IPS-20b (cell line): ENCODE results near the gene NTN1.

Experiments
- H3K27ac ChIP-seq: one replicate; pipeline ENCODE4 v1.5.1; 2013; ENCODE audit warnings: low read length
- H3K27me3 ChIP-seq: 2 replicates; pipeline ENCODE4 v1.6.1; 2013; ENCODE audit warnings: mild to moderate bottlenecking, low read length, inconsistent platforms; ENCODE audit not compliant: insufficient read depth
- H3K36me3 ChIP-seq: 2 replicates; pipeline ENCODE4 v1.6.1; 2013; ENCODE audit warnings: low read depth, mild to moderate bottlenecking, inconsistent platforms, low read length, moderate library complexity; ENCODE audit not compliant: insufficient read depth
- H3K4me1 ChIP-seq: 2 replicates; pipeline ENCODE4 v1.6.1; 2013; ENCODE audit warnings: mild to moderate bottlenecking, control low read depth, inconsistent platforms, low read length, moderate library complexity; ENCODE audit not compliant: insufficient read depth
- H3K4me3 ChIP-seq: 2 replicates; pipeline ENCODE4 v1.5.1; 2013; ENCODE audit warnings: mild to moderate bottlenecking, low read length, inconsistent platforms
- H3K9ac ChIP-seq: 2 replicates; pipeline ENCODE4 v1.6.1; 2013; ENCODE audit warnings: low read depth, mild to moderate bottlenecking, inconsistent platforms, low read length, moderate library complexity
- H3K9me3 ChIP-seq: 2 replicates; pipeline ENCODE4 v1.6.1; 2013; ENCODE audit warnings: mild to moderate bottlenecking, low read depth, low read length, inconsistent platforms; ENCODE audit not compliant: insufficient read depth

The NTN1 gene

GRCh38 chr17:9072696-9073339 lies 51.5 kb downstream of the NTN1 start:
- no peaks in the 10 kb centered on the region for H3K36me3 ChIP-seq
- H3K27me3 ChIP-seq: 0 out of 2 replicates have a peak, but pooled peaks cover 6% of the 10 kb centered on the region
- no peak overlapping the region for H3K4me3 ChIP-seq
- H3K9me3 ChIP-seq: no peaks in the 10 kb centered on the region
- H3K4me1 ChIP-seq: no peaks in the 10 kb centered on the region
- no peak overlapping the region for H3K9ac ChIP-seq
- no peak overlapping the region for H3K27ac ChIP-seq

- 0 out of 2 replicates have a peak, but pooled peaks cover 6% of the 10 kb centered on the region for H3K27me3 ChIP-seq
- no peak overlapping the region for H3K4me3 ChIP-seq
- H3K9ac ChIP-seq: no peak overlapping the region
- no peaks in the 10 kb centered on the region for H3K9me3 ChIP-seq
- no peaks in the 10 kb centered on the region for H3K4me1 ChIP-seq
- H3K27ac ChIP-seq: no peak overlapping the region
- H3K36me3 ChIP-seq: no peaks in the 10 kb centered on the region
Observed at GRCh38 chr17:9074131-9074530, 52.8 kb downstream of the NTN1 start.

GRCh38 chr17:9079461-9080103 lies 58.3 kb downstream of the NTN1 start:
- H3K4me1 ChIP-seq: no peaks in the 10 kb centered on the region
- no peaks in the 10 kb centered on the region for H3K9me3 ChIP-seq
- H3K36me3 ChIP-seq: no peaks in the 10 kb centered on the region
- no peaks in the 10 kb centered on the region for H3K27me3 ChIP-seq
- H3K27ac ChIP-seq: no peak overlapping the region
- no peak overlapping the region for H3K4me3 ChIP-seq
- no peak overlapping the region for H3K9ac ChIP-seq

- Histone ChIP-seq H3K4me3 (no peak overlapping the region), H3K27me3 (no peaks in the 10 kb centered on the region), H3K27ac (no peak overlapping the region), H3K36me3 (no peaks in the 10 kb centered on the region), H3K9me3 (no peaks in the 10 kb centered on the region), H3K4me1 (no peaks in the 10 kb centered on the region), H3K9ac (no peak overlapping the region)
Observed at GRCh38 chr17:9080296-9080914, 59.1 kb downstream of the NTN1 start.

- H3K4me3 ChIP-seq: no peak overlapping the region
- H3K27ac ChIP-seq: no peak overlapping the region
- H3K27me3 ChIP-seq: no peaks in the 10 kb centered on the region
- H3K9me3 ChIP-seq: no peaks in the 10 kb centered on the region
- no peaks in the 10 kb centered on the region for H3K36me3 ChIP-seq
- H3K9ac ChIP-seq: no peak overlapping the region
- no peaks in the 10 kb centered on the region for H3K4me1 ChIP-seq
Observed at GRCh38 chr17:9080983-9081382, 59.7 kb downstream of the NTN1 start.

GRCh38 chr17:9086577-9086976 lies 65.3 kb downstream of the NTN1 start:
- no peaks in the 10 kb centered on the region for H3K36me3 ChIP-seq
- H3K27me3 ChIP-seq: no peaks in the 10 kb centered on the region
- no peaks in the 10 kb centered on the region for H3K9me3 ChIP-seq
- no peak overlapping the region for H3K4me3 ChIP-seq
- no peak overlapping the region for H3K9ac ChIP-seq
- no peaks in the 10 kb centered on the region for H3K4me1 ChIP-seq
- no peak overlapping the region for H3K27ac ChIP-seq

- Histone ChIP-seq H3K27ac (no peak overlapping the region), H3K9ac (no peak overlapping the region), H3K4me3 (no peak overlapping the region), H3K36me3 (no peaks in the 10 kb centered on the region), H3K4me1 (no peaks in the 10 kb centered on the region), H3K9me3 (no peaks in the 10 kb centered on the region), H3K27me3 (no peaks in the 10 kb centered on the region)
Observed at GRCh38 chr17:9087921-9088320, 66.6 kb downstream of the NTN1 start.

- Histone ChIP-seq H3K9ac (no peak overlapping the region), H3K9me3 (no peaks in the 10 kb centered on the region), H3K27ac (no peak overlapping the region), H3K4me1 (no peaks in the 10 kb centered on the region), H3K4me3 (no peak overlapping the region), H3K36me3 (no peaks in the 10 kb centered on the region), H3K27me3 (no peaks in the 10 kb centered on the region)
Observed at GRCh38 chr17:9090641-9091096, 69.4 kb downstream of the NTN1 start.

GRCh38 chr17:9094193-9094592 lies 72.9 kb downstream of the NTN1 start:
- H3K36me3 ChIP-seq: no peaks in the 10 kb centered on the region
- H3K27me3 ChIP-seq: no peaks in the 10 kb centered on the region
- peaks cover 3% of the 10 kb centered on the region; the same call in 1 of the 2 replicates for H3K9me3 ChIP-seq
- H3K9ac ChIP-seq: no peak overlapping the region
- H3K27ac ChIP-seq: no peak overlapping the region
- H3K4me1 ChIP-seq: no peaks in the 10 kb centered on the region
- H3K4me3 ChIP-seq: no peak overlapping the region

- Histone ChIP-seq H3K4me3 (no peak overlapping the region), H3K9ac (no peak overlapping the region)
Observed at GRCh38 chr17:9095390-9095789, 74.1 kb downstream of the NTN1 start.

GRCh38 chr17:9098242-9098825 lies 77.0 kb downstream of the NTN1 start:
- no peaks in the 10 kb centered on the region for H3K27me3 ChIP-seq
- peaks cover 3% of the 10 kb centered on the region; the same call in 1 of the 2 replicates for H3K9me3 ChIP-seq
- no peak overlapping the region for H3K9ac ChIP-seq
- no peak overlapping the region for H3K27ac ChIP-seq
- H3K4me3 ChIP-seq: no peak overlapping the region
- H3K36me3 ChIP-seq: no peaks in the 10 kb centered on the region
- no peaks in the 10 kb centered on the region for H3K4me1 ChIP-seq

More at GRCh38 chr17:9095390-9095789, 74.1 kb downstream of the NTN1 start:
- no peaks in the 10 kb centered on the region for H3K27me3 ChIP-seq
- no peaks in the 10 kb centered on the region for H3K36me3 ChIP-seq
- no peak overlapping the region for H3K27ac ChIP-seq
- no peaks in the 10 kb centered on the region for H3K4me1 ChIP-seq
- peaks cover 3% of the 10 kb centered on the region; the same call in 1 of the 2 replicates for H3K9me3 ChIP-seq
